ENCODE results near the gene KCNH8.

DNA sequence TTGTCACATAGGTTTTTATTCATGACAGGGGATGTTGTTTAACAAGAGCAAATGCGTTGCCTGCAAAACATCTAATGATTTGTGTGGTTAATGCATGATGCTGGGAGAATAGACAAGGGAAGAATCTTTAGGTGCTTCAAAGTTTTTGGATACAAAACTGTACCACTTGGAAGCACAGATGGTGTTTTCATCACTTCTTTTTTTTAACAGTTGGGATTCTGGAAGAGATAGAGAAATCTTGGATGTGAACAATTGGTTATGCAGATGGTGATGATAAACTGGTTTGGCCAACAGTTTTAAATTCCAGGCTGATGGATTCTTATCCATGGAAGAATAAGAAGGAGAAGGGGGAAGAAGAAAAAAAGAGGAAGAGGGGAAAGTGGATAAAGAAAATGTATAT lies 379.4 kb downstream of the KCNH8 start:
- no peak for TF ChIP-seq ZNF70 (CRISPR knock-in tag; IDR thresholded peaks at IDR 0.05)
- TF ChIP-seq, protein P1, sequence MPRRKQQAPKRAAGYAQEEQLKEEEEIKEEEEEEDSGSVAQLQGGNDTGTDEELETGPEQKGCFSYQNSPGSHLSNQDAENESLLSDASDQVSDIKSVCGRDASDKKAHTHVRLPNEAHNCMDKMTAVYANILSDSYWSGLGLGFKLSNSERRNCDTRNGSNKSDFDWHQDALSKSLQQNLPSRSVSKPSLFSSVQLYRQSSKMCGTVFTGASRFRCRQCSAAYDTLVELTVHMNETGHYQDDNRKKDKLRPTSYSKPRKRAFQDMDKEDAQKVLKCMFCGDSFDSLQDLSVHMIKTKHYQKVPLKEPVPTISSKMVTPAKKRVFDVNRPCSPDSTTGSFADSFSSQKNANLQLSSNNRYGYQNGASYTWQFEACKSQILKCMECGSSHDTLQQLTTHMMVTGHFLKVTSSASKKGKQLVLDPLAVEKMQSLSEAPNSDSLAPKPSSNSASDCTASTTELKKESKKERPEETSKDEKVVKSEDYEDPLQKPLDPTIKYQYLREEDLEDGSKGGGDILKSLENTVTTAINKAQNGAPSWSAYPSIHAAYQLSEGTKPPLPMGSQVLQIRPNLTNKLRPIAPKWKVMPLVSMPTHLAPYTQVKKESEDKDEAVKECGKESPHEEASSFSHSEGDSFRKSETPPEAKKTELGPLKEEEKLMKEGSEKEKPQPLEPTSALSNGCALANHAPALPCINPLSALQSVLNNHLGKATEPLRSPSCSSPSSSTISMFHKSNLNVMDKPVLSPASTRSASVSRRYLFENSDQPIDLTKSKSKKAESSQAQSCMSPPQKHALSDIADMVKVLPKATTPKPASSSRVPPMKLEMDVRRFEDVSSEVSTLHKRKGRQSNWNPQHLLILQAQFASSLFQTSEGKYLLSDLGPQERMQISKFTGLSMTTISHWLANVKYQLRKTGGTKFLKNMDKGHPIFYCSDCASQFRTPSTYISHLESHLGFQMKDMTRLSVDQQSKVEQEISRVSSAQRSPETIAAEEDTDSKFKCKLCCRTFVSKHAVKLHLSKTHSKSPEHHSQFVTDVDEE (CRISPR knock-in tag; IDR thresholded peaks at IDR 0.05) = no peak
- no peak for TF ChIP-seq ARNTL (CRISPR knock-in tag; IDR thresholded peaks at IDR 0.05; ENCODE audit: borderline replicate concordance, low read depth)
- TF ChIP-seq TCF4 (CRISPR knock-in tag; IDR thresholded peaks at IDR 0.05; ENCODE audit: borderline replicate concordance) = no peak
- TF ChIP-seq, protein P2, sequence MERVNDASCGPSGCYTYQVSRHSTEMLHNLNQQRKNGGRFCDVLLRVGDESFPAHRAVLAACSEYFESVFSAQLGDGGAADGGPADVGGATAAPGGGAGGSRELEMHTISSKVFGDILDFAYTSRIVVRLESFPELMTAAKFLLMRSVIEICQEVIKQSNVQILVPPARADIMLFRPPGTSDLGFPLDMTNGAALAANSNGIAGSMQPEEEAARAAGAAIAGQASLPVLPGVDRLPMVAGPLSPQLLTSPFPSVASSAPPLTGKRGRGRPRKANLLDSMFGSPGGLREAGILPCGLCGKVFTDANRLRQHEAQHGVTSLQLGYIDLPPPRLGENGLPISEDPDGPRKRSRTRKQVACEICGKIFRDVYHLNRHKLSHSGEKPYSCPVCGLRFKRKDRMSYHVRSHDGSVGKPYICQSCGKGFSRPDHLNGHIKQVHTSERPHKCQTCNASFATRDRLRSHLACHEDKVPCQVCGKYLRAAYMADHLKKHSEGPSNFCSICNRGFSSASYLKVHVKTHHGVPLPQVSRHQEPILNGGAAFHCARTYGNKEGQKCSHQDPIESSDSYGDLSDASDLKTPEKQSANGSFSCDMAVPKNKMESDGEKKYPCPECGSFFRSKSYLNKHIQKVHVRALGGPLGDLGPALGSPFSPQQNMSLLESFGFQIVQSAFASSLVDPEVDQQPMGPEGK (CRISPR knock-in tag; IDR thresholded peaks at IDR 0.05; ENCODE audit: borderline replicate concordance) = no peak
- TF ChIP-seq RARB (CRISPR knock-in tag; IDR thresholded peaks at IDR 0.05) = no peak
- no peak for TF ChIP-seq ZFP3 (CRISPR knock-in tag; IDR thresholded peaks at IDR 0.05)
- TF ChIP-seq OSR1 (CRISPR knock-in tag; IDR thresholded peaks at IDR 0.05) = no peak
- no peak for TF ChIP-seq ESRRG (CRISPR knock-in tag; IDR thresholded peaks at IDR 0.05)
- TF ChIP-seq, protein P3, sequence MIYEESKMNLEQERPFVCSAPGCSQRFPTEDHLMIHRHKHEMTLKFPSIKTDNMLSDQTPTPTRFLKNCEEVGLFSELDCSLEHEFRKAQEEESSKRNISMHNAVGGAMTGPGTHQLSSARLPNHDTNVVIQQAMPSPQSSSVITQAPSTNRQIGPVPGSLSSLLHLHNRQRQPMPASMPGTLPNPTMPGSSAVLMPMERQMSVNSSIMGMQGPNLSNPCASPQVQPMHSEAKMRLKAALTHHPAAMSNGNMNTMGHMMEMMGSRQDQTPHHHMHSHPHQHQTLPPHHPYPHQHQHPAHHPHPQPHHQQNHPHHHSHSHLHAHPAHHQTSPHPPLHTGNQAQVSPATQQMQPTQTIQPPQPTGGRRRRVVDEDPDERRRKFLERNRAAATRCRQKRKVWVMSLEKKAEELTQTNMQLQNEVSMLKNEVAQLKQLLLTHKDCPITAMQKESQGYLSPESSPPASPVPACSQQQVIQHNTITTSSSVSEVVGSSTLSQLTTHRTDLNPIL (CRISPR knock-in tag; IDR thresholded peaks at IDR 0.05; ENCODE audit: low read depth) = no peak
- no peak for TF ChIP-seq ZC3H10 (CRISPR knock-in tag; IDR thresholded peaks at IDR 0.05)

All from SK-N-SH treated with all-trans-retinoic acid at 6 μM for 48 hours (cell line).